A549 (cell line): Measurements from ENCODE around the gene SCN5A. TPM values are rescaled to one million over a fixed set of nuclear protein-coding genes. Genes with fewer than 3 reads are reported as not detected.

ENCODE experiments used
- ATAC-seq, 2 experiments: fragments of 200-7000 bp in 1 of 2; fragments of >200 bp in 1 of 2; cut with Nextera tagmentation in 1 of 2; cut with Tn5 transposase in 1 of 2; 3 replicates each; pipeline versions ENCODE4 v1.8.0 to v1.9.1; 2018 to 2020; ENCODE audit warnings: mild to moderate bottlenecking in 1 of 2, moderate library complexity in 1 of 2
- CTCF ChIA-PET: fragments of 300-600 bp; sonication (Branson Sonifier 250); formaldehyde crosslinking; extraction: SDS; loops from one replicate; lab custom pipeline; 2021; ENCODE audit warnings: antibody characterized with exemption, inconsistent platforms; lab: Yijun Ruan, JAX
- POLR2A ChIA-PET: fragments of 350-600 bp; formaldehyde crosslinking; extraction: SDS; loops from one replicate; lab custom pipeline; 2021; ENCODE audit warnings: antibody characterized with exemption, inconsistent platforms; lab: Yijun Ruan, JAX
- DNase-seq, 2 experiments: peaks; one replicate each; pipeline versions ENCODE4 v3.0.0 to v3.0.0-alpha.2; 2011 to 2016; ENCODE audit warnings: low read depth in 1 of 2, low spot score in 1 of 2
- FAIRE-seq: peaks from 2 replicates; lab custom pipeline; 2011; peaks lifted over from hg19 to GRCh38; lab: Jason Lieb, UNC
- H3K27ac ChIP-seq, 2 experiments: fragments of >200 bp; sonication (Bioruptor Twin); formaldehyde crosslinking; 3 replicates each; pipeline ENCODE4 v1.5.1; 2016 to 2017
- H3K4me1 ChIP-seq: fragments of >200 bp; sonication (Bioruptor Twin); formaldehyde crosslinking; 3 replicates; pipeline ENCODE4 v1.6.1; 2016
- H3K4me2 ChIP-seq: fragments of >200 bp; sonication (Bioruptor Twin); formaldehyde crosslinking; 3 replicates; pipeline ENCODE4 v1.6.1; 2016
- H3K4me3 ChIP-seq: fragments of >200 bp; sonication (Bioruptor Twin); formaldehyde crosslinking; 3 replicates; pipeline ENCODE4 v1.5.1; 2016
- H3K9me3 ChIP-seq: fragments of >200 bp; sonication (Bioruptor Twin); formaldehyde crosslinking; 3 replicates; pipeline ENCODE4 v1.6.1; 2016
- ATOH8 ChIP-seq: fragments of 250-450 bp; sonication (Bioruptor Pico); IDR thresholded peaks from 2 replicates; pipeline ENCODE4 v1.5.0; 2020; ENCODE audit warnings: low read depth, mild to moderate bottlenecking, moderate library complexity
- BCL3 ChIP-seq: fragments of >200 bp; sonication (Bioruptor Twin); formaldehyde crosslinking; IDR thresholded peaks from 3 replicates; pipeline ENCODE4 v1.6.1; 2016
- CHD2 ChIP-seq: fragments of 150-350 bp; IDR thresholded peaks from 2 replicates; pipeline ENCODE4 v1.6.1; 2014; ENCODE audit warnings: low read length; ENCODE audit not compliant: partially characterized antibody
- CHD4 ChIP-seq: fragments of 200-600 bp; sonication (generic); IDR thresholded peaks from 2 replicates; pipeline ENCODE4 v1.6.1; 2016; ENCODE audit warnings: antibody characterized with exemption, mild to moderate bottlenecking, borderline replicate concordance
- CTCF ChIP-seq: fragments of >200 bp; sonication (Bioruptor Twin); formaldehyde crosslinking; IDR thresholded peaks from 3 replicates; pipeline ENCODE4 v1.5.1; 2016
- E2F6 ChIP-seq: IDR thresholded peaks from 2 replicates; pipeline ENCODE4 v1.6.1; 2012; ENCODE audit warnings: low read depth, borderline replicate concordance
- EHF ChIP-seq: fragments of 250-450 bp; sonication (Bioruptor Pico); IDR thresholded peaks from 2 replicates; pipeline ENCODE4 v1.5.0; 2020; ENCODE audit warnings: mild to moderate bottlenecking
- ELK1 ChIP-seq: fragments of 150-350 bp; IDR thresholded peaks from 2 replicates; pipeline ENCODE4 v1.6.1; 2014; ENCODE audit warnings: low read depth, mild to moderate bottlenecking, low read length
- ESRRA ChIP-seq: fragments of 150-350 bp; IDR thresholded peaks from 2 replicates; pipeline ENCODE4 v1.6.1; 2014; ENCODE audit warnings: mild to moderate bottlenecking, low read length, borderline replicate concordance
- FOXS1 ChIP-seq: fragments of 250-450 bp; sonication (Bioruptor Pico); IDR thresholded peaks from 2 replicates; pipeline ENCODE4 v1.5.0; 2020; ENCODE audit warnings: mild to moderate bottlenecking, moderate library complexity
- HEYL ChIP-seq: fragments of 250-450 bp; sonication (Bioruptor Pico); IDR thresholded peaks from 2 replicates; pipeline ENCODE4 v1.8.0; 2021; ENCODE audit warnings: mild to moderate bottlenecking, moderate library complexity
- KDM5A ChIP-seq: fragments of 200-600 bp; sonication (generic); IDR thresholded peaks from 2 replicates; pipeline ENCODE4 v1.6.1; 2016; ENCODE audit warnings: antibody characterized with exemption, mild to moderate bottlenecking
- MAFK ChIP-seq: fragments of 450-650 bp; IDR thresholded peaks from 2 replicates; pipeline ENCODE4 v1.6.1; 2014; ENCODE audit not compliant: partially characterized antibody
- NPAS2 ChIP-seq: fragments of 250-450 bp; sonication (Bioruptor Pico); IDR thresholded peaks from 2 replicates; pipeline ENCODE4 v1.8.0; 2022; ENCODE audit warnings: mild to moderate bottlenecking, moderate library complexity, borderline replicate concordance
- PBX3 ChIP-seq: IDR thresholded peaks from 2 replicates; pipeline ENCODE4 v1.6.1; 2012
- PHF8 ChIP-seq: fragments of 200-600 bp; sonication (generic); IDR thresholded peaks from 2 replicates; pipeline ENCODE4 v1.6.1; 2016; ENCODE audit warnings: low read depth, mild to moderate bottlenecking, antibody characterized with exemption, moderate library complexity, borderline replicate concordance
- POLR2A ChIP-seq: IDR thresholded peaks from 2 replicates; pipeline ENCODE4 v1.6.1; 2012; ENCODE audit warnings: mild to moderate bottlenecking, low read length
- RARB ChIP-seq: fragments of 250-450 bp; sonication (Bioruptor Pico); IDR thresholded peaks from 2 replicates; pipeline ENCODE4 v1.8.0; 2021; ENCODE audit warnings: mild to moderate bottlenecking, moderate library complexity
- SMC3 ChIP-seq: fragments of >200 bp; sonication (Bioruptor Twin); formaldehyde crosslinking; IDR thresholded peaks from 3 replicates; pipeline ENCODE4 v1.6.1; 2018; ENCODE audit warnings: inconsistent platforms
- SREBF2 ChIP-seq: fragments of 450-650 bp; IDR thresholded peaks from 2 replicates; pipeline ENCODE4 v1.6.1; 2014; ENCODE audit warnings: mild to moderate bottlenecking, moderate library complexity
- TFCP2L1 ChIP-seq: fragments of 250-450 bp; sonication (Bioruptor Pico); IDR thresholded peaks from 2 replicates; pipeline ENCODE4 v1.5.0; 2021; ENCODE audit warnings: mild to moderate bottlenecking
- TP53 ChIP-seq: fragments of 250-450 bp; sonication (Bioruptor Pico); IDR thresholded peaks from 2 replicates; pipeline ENCODE4 v1.5.0; 2021; ENCODE audit warnings: mild to moderate bottlenecking, moderate library complexity
- USF2 ChIP-seq: fragments of 450-650 bp; IDR thresholded peaks from 2 replicates; pipeline ENCODE4 v1.6.1; 2014; ENCODE audit warnings: antibody characterized with exemption
- ZSCAN20 ChIP-seq: fragments of 250-450 bp; sonication (Bioruptor Pico); IDR thresholded peaks from 2 replicates; pipeline ENCODE4 v1.8.0; 2022; ENCODE audit warnings: mild to moderate bottlenecking, moderate library complexity
- WGBS: methylation state at CpG from one replicate; pipeline ENCODE4 v1.1.6; 2017; ENCODE audit errors: missing lambda C conversion rate; 5-methylcytosine and 5-hydroxymethylcytosine counted together
- polyA plus RNA-seq, 4 experiments: library from polyadenylated mRNA; depleted of rRNA in 3 of 4; stranded (reverse); fragments of >200 nt; fragmentation: RNase III in 1 of 4; extraction: RNeasy Plus Mini Kit Qiagen cat#74134 plus additional on column Dnase treatment in 1 of 4; gene quantifications; 2 replicates in 3 of 4; 3 replicates in 1 of 4; pipeline ENCODE4 v1.2.3, GENCODE V29; 2011 to 2017

Gene SCN5A
- polyA plus RNA-seq, 2 of the 4 experiments (the other 2 are of a cell fraction) = 0.09 to 0.19 TPM

- no peak for TF ChIP-seq CHD4
- TF ChIP-seq ESRRA = no peak
- TF ChIP-seq NPAS2 (CRISPR knock-in tag) = no peak
- no peak for TF ChIP-seq KDM5A
These were observed 608 bp downstream of the SCN5A start (continued) for GRCh38 chr3:38648659-38649499.

GRCh38 chr3:38648024-38648658, 1.3 kb downstream of the SCN5A start:
- ATAC-seq = no peak
- no peak for FAIRE-seq
- H3K4me1 ChIP-seq = no peaks in the 10 kb centered on the region
- no peaks in the 10 kb centered on the region for H3K9me3 ChIP-seq
- no peak overlapping the region for H3K4me2 ChIP-seq
- H3K27ac ChIP-seq = no peak overlapping the region
- H3K4me3 ChIP-seq = no peak overlapping the region
- ChIA-PET CTCF (interaction anchor here (0.8 to 6.7 kb wide), 10 partner anchors 9 to 352 kb away, joined by 3 to 52 read pairs (median 8); partner anchors contain the start of gene EXOG), POLR2A (no interaction called here)
- 71% methylated on average over 5 of the region's 7 CpGs for WGBS
- no peak for TF ChIP-seq SMC3
- TF ChIP-seq BCL3 = no peak
- no peak for TF ChIP-seq ZSCAN20
- TF ChIP-seq USF2 = peak; percentile 11; the same call in 1 of the 2 replicates
- no peak for DNase-seq

GRCh38 chr3:38647217-38647970, 2.1 kb downstream of the SCN5A start:
- Histone ChIP-seq H3K4me2 (no peak overlapping the region), H3K27ac (no peak overlapping the region), H3K9me3 (no peaks in the 10 kb centered on the region), H3K4me3 (no peak overlapping the region), H3K4me1 (no peaks in the 10 kb centered on the region)
- ChIA-PET CTCF (interaction anchor here (0.6 to 6.7 kb wide), 26 partner anchors 9 to 353 kb away, joined by 3 to 52 read pairs (median 4); partner anchors contain the start of gene EXOG), POLR2A (interaction anchor here (0.6 kb wide), 1 partner anchor 50 kb away, joined by 3 read pairs; no protein-coding TSS in a partner anchor)
- TF ChIP-seq CHD2 (no peak), FOXS1 (no peak), SREBF2 (no peak), POLR2A (no peak), TP53 (CRISPR knock-in tag) (no peak), E2F6 (no peak), MAFK (no peak), TFCP2L1 (CRISPR knock-in tag) (no peak), CTCF (no peak), HEYL (CRISPR knock-in tag) (no peak), ELK1 (no peak), ATOH8 (CRISPR knock-in tag) (no peak), RARB (no peak), SMC3 (no peak), PBX3 (no peak), EHF (CRISPR knock-in tag) (no peak), PHF8 (no peak)
- FAIRE-seq (no peak), DNase-seq (no peak), ATAC-seq (no peak)
- WGBS = 42% methylated on average over 7 of the region's 7 CpGs
